ENCODE measurements around the gene TBATA.

The TBATA gene

DNA sequence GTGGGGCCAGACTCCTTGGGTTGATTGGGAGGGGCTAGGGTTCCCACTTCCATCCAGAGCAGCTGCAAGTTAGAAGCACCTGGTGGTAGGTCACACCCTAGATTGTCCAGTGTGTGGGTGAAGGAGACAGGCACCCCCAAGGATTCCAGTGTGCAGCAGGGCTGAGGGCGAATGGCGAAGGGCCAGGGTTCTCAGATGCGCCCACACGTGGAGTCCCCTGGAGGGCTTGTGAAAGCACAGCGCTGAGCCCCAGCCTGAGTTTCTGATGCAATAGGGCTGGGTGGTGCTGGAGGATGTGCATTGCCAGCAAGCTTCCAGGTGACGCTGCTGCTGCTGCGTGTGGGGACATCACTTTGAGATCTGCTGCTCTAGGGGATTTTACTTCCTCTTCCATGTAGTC is 25.4 kb downstream of the TBATA start:
- DNase-seq: no peak

DNA sequence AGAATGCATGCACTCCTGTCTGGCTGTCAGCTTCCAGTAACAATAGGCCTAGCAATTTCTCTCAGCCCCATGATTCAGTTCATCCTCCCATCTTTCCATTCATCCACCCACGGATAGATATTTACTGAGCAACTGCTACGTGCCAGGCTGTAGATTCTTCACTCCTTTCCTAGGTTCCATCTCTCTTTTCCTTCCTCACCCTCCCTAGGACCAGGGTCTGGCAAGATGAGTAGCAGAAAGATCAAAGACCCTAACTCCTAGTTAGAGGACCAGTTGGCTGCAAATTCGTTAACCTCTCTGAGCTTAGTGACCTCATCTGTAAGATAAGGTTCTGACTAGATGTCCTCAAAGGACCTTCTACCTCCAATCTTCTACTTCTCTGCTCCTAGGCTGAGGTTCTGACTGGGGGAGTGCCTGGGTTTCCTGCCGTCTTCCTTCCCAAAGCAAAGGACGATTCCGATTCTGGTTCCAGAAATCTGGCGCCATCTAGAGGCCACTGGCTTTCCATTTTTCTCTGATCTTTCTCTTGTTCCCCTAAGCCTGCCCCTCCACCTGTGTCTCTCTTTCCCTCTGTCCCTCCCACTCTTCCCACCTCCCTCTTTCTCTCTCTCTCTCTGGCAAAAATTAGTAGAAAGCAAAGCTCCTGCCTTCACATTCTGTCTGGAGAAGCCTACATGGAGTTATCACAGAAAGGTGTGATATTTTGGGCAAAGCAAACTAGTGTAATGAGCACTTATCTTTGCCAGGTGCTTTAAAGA is 26.2 kb downstream of the TBATA start:
- DNase-seq: peak; percentile 4

DNA sequence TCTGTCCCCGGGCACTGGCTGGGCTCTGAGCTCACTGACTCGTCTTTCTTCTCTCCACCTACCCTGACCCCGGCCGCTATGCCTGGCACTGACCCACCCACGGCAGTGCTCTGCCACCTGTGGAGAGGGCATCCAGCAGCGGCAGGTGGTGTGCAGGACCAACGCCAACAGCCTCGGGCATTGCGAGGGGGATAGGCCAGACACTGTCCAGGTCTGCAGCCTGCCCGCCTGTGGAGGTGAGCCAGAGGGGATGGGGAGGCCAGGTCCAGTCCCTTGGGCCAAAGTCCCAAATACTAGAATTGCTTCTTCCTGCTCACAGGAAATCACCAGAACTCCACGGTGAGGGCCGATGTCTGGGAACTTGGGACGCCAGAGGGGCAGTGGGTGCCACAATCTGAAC is 27.3 kb downstream of the TBATA start:
- DNase-seq: no peak

DNA sequence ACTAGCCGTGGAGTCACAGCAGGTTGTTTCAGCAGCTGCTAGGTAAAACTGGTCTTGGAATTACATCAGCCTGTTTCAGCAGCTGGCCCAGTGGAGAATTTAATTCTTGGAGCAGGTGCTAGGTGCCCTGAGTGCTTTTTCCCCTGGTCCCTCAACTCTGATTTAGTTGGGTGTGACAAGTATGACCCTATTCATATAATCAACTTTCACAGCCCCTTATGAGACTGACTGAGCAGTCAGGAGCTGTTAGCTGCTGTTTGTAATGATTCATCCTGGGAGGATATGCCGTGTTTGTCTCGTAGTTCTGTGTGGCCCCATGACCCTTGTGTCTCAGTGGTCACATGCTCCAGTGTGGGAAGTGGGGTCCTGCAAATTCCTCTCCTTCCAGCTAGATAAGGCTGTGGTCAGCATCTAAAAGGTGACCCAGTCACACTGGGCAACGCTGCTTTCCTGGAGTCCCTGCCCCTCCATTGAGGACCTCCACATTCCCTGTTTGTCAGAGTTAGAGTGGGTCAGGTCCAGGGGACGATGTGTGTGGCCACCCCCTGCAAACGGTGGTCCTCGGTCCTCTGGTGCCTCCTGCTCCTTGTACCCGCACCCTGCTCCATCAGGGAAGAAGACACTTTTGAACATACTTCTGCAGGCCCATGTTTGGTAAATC is 28.3 kb downstream of the TBATA start:
- no peak for DNase-seq

DNA sequence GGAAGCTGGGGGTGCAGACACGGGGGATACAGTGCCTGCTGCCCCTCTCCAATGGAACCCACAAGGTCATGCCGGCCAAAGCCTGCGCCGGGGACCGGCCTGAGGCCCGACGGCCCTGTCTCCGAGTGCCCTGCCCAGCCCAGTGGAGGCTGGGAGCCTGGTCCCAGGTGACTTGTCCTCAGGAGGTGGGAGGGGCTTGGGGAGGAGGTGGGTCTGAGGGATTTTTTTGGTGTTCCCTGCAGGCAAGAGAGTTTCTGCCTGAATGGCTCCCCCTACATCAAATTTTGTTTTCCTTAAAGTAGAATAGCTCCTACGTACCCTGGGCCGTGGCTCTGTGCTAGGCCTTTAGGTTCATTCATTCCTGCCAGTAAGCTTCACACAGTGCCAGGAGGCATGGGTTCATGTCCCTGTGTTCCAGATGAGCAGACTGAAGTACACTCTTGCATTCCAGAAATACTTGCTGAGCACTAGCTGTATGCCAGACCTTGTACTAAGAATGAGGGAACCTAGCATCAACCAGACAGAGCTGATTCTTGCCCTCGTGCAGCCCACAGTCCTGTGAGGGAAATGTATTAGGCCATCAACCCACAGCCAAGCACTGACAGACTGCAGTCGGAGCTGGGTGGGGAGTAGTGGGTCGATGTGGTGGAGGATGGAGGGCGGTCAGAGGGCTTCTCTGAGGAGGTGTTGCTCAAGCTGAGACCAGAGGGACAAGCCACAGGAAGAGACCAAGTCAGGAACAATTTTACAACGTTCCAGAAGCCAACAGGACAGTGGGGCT is 31.1 kb downstream of the TBATA start:
- no peak for DNase-seq

DNA sequence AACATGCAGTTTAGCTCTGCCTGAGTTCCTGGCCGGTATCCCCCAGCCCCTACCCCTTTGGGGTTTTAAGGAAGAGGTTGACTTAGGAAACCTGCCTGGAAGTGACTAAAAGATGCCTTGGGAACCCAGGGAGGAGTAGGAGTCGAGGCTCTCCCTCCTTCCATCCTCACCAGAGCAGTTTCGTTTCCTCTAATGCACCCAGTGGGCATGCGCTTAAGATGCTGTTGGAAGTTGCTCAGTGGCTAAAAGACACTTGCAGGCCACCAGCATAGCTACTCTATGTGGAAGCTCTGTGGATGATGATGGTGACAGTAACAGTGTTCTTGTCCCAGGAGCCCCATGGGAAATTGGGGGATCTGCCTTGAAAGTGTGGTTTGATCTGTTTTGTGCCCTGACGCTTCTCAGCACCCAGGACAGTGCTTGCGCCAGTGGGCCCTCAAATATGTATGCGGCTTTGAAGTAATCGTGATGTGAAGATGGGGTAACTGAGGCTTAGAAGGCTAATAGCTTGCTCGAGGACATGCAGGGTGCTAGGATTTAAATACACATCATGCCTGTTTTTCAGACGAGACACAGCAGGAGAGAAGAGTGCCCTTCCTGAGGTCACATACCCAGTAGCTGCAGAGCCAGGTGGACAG is 32.0 kb downstream of the TBATA start:
- DNase-seq: no peak

DNA sequence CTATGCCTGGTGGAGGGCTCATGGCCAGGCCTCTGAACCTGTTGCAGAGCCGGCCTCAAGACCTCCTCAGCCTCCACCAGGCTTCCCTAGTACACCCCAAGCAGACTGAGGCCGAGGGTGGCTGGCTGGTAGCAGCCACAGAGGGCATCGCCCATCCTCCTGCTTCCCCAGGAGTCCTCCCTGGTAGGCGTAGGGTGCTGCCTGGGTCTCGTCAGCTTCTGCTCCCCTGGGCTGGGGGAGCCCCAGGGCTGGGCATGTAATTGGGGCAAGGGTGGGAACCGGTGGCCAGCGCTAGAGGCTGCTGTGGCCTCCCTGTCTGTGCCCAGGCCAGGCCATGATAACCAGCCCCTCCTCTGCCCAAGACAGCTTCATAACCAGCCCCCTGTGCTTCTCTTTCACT is 32.6 kb downstream of the TBATA start:
- no peak for DNase-seq

DNA sequence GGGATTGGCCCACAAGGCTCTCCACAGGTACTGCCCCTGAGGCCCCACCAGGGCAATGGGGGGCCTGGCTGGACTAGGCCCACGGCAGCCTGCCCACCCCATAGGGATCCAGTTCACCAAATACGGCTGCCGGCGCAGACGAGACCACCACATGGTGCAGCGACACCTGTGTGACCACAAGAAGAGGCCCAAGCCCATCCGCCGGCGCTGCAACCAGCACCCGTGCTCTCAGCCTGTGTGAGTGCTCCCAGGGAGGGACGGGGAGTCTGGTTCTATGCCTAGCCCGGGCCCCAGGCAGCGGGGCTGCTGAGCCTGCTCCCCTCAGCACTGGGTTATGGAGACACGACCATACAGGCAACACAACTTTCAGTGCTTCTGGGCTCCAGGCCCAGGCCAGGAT is 33.2 kb downstream of the TBATA start:
- no peak for DNase-seq

DNA sequence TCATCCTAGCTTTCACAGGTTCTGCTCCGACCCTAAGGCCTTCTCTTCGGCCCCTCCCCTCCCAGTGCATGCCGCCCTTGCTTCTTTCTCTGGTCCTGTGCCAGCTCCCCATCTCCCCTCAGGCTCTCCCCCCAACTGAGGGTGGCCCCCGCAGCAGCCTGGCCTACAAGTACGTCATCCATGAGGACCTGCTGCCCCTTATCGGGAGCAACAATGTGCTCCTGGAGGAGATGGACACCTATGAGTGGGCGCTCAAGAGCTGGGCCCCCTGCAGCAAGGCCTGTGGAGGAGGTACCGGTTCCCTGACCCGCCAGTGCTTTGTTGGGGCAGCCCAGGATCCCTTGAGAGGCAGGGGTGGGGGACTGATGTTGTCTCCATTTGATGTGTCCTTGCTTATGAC is 33.8 kb downstream of the TBATA start:
- no peak for DNase-seq

DNA sequence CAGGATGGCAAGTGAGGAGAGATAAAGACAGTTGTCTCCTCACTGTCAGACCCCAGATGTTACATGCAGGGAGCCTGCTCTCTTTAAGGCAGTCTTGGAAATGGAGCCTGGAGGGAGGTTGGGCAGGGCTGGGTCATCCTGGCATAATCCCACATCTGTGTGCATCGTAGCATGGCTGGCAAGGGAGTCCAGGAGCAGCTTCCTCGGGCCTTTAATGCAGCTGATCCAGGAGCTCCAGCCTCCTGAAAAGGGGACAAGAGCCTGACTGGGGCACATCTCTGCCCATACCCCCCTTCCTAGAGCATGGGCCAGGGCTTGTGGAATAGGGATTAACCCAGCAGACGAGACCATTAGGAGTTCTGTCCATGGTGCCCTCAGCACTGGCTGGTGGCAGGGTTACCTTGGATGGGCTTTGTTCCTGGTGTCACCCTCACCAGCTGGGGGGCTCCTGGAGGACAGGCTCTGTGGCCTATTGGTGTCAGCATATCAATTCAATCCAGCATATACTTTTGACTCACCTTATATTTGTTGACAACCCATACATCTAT is 34.9 kb downstream of the TBATA start:
- DNase-seq: no peak

DNA sequence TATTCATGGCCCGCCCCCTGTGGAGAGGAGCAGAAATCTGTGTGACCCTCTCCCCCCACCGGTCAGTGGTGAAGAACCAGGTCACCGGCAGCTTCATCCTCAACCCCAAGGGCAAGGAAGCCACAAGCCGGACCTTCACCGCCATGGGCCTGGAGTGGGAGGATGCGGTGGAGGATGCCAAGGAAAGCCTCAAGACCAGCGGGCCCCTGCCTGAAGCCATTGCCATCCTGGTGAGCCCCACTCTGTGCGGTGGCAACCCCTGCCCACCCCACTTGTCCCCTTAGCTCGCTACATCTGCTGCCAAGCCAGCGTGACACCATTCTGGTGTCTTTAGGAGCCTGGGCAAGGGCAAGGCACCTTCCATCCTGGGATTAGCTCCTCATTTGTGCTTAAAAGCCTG is 35.4 kb downstream of the TBATA start:
- DNase-seq: no peak

DNA sequence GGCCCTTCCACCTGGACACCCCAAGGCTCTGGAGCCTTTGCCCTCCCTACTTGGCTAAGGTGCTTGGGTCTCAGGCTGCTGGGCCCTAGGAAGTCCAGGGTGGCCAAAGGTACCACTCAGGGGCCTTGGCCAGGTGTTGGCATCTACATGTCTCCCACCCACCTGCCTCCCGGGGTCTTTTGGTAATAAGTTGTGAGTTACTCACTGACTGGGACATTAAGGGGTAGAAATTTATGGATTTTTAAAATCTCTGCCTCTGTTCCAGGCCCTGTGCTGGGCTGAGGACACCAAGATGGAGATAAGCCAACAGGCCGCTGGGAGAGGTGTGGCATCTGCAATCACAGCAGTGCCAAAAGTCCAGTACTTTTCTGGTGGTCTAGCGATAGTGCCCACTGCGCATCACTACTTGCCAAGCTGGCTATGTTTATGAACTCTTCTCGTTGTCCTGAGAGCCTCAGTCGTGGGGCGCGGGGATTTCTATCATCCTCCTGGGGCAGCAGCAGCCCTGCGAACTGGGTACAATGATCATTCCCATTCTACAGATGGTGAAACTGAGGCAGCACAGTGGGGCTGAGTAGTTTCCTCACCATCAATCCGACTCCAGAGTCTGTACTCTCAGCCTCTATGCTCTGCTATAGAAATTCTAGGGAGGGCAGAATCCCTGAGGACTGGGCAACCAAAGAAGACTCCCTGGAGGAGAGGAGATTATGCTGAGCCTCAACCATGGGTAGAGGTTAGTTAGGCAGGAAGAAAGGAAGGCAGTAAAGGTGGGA is 36.2 kb downstream of the TBATA start:
- no peak for DNase-seq

DNA sequence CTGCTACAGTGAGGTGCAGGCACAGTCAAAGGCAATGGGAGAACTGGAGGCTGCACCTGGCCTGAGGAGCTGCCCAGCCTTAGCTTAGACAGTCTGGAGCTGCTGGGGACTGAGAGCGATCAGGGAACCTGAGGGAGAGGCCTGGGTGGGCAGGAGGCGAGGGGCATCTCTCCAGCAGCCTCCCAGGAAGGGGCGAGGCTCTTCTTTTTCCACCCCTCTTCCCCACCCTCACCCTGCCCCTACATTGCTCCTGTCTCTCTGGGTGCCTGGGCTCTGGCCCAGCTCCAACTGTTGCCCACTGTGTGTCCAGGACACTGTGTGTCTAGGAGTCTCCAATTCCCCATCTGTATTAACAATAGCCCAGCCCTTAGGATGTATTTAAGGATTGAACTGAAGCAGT is 36.9 kb downstream of the TBATA start:
- DNase-seq: no peak

DNA sequence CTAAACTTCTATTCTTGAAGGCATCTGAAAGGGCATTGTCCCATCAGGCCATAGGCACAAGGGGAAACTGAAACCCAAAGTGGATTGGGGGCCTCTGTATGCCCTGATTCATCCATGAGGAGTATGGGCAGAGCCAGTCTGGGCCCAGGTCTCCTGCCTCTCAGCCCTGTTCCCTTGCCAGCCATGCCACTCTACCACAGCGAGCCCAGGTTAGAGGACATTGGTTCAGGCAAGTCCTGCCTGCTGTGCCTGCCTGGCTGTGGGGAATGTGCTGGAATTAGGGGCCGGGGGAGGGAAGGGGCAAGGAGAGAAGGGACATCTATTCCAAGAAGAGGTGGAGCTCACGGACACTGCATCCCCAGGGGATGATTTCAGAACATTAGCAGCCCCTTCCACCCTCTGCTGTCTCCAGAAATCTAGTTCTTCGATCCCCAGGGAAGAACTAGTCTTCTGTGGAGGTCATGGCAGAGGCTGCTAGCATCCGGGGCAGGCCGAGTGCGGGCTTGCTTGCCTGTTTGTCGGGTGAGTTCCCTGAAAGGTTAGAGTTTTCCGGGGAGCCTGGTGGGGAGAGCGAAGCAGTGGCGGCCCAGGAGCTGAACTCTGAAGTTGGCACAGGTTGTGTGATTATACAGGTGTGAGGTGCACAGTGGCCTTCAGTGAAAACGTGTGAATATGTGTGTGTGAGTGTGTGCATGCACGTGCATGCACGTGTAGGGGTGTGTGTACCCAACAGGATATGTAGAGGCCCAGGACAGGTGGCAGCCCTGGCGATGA is 37.8 kb downstream of the TBATA start:
- no peak for DNase-seq

DNA sequence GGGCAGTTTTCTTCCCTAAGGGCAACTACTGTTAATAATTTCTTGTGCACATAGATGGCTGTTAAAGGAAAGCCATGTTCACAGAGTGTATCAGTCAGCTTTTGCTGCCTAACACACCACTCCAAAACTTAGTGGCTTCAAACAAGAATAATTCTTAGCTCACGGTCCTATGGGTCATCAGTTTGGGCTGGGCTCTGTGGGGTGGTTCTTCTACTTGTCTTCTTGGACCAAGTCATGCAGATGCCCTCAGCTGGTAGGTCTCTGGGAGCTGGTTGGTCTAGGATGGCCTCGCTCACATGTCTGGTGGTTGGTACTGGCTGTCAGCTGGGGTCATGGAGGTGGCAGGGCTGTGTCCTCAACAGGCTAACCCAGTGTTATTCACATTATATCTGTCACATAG is 39.6 kb downstream of the TBATA start:
- no peak for DNase-seq

DNA sequence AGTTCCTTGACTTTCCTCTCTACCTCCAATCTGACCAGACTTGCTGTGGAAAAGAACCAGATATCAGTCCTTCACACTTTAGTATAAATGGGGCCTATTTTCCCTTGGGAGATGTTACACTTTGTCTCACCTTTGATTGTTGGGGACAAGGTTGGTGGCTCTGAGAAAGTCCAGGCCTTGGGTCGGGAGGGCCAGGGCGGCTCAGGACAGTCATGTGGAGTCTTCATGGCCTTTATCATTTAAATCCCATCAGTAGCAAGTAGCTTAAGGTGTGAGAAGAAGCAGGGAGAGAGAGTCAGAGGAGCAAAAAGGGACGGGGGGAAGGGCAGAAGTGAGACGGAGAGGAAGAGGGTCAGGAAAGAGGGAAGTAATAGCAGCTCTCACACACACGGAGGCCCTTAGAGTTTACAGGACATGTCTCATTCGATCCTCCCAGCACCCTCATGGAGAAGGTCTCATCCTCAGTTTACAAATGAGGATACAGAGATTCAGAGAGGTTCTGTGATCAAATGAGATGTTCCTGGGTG is 40.5 kb downstream of the TBATA start:
- DNase-seq: no peak

DNA sequence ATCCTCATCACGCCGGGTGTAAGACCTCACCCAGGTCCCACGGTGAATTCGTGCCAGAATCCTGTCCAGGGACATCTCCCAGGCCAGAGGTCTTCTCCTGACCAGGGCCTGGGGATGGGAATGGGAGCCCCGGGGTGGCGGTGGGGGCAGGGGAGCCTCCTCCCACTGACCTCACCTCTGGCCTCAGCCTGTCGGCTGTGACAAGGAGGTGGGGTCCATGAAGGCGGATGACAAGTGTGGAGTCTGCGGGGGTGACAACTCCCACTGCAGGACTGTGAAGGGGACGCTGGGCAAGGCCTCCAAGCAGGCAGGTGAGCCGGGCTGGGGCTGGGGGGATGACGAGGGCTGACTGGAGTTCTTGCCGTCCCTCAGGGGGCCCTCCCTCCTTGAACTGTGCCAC is 41.3 kb downstream of the TBATA start:
- DNase-seq: no peak

DNA sequence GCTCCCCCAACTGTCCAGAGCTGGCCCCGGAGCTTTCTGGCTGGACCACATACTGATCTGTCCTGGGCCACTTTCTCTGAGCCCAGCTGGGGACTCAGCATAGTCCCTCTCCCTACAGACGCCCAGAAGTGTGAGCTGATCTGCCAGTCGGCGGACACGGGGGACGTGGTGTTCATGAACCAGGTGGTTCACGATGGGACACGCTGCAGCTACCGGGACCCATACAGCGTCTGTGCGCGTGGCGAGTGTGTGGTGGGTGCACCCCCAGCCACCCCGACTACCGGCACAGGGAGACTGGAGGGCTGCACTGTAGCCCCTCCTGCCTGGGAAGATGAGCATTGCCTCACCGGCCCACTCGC is 41.8 kb downstream of the TBATA start:
- no peak for DNase-seq

DNA sequence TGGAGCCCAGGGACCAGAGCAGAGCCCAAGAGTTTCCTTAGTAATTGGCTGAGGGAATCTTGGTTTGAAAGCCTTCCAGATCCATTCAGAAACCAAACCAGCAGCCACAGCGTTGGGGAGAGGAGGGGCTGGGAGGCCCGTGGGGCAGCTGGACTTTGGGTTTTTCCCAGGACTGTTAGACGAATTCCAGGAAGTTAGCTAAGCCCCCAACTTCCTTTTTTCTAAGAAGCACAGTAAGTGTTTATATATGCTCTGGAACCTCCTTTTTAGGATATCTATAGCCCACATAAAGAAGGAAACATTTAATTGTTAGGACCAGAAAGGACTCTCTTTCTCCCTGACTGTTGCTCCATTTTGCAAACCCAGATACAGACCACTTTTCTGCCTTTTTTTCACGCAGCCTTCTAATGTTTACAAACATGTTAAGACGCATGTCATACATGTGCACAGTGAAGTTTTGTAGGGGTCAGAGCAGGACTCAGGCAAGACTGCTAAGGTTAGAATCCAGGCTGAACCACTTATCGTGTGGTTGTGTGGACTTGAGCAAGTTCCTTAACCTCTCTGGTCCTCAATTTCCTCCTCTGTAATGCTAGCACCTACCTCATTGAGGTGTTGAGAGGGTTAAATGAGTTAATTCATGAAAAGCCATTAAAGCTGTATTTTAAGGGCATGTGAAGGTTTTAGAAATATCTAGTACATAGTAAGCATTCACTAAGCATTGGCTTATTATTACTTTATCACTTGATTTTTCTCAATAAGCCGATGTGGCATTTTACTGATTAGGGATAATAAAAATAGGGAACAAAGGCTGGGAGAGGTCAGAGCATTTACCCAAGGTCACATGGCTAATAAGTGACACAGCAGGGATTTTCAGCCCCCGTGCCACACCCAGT is 42.4 kb downstream of the TBATA start:
- DNase-seq: no peak
